Measurements from ENCODE around the gene BMP5.

Gene BMP5

DNA sequence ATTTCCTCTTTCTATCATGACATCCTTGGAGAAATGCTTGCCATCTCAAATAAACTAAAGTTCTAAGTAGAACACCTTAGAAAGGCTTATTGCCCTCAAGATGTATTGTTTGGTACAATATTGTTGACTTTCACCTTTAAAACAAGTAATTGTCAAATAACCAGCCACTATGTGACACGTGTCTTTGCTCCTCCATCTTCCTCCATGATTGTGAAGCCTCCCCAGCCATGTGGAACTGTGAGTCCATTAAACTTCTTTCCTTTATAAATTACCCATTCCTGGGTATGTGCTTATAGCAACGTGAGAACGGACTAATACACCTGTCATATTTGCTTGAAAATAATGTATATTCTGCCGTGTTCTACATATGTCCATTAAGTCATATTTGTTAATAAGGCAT is 126.5 kb downstream of the BMP5 start:
- TF ChIP-seq GABPA (IDR thresholded peaks at IDR 0.05; ENCODE audit: low read depth), result no peak
- TF ChIP-seq SPI1 (IDR thresholded peaks at IDR 0.05; ENCODE audit: borderline replicate concordance, low read depth), result no peak
- TF ChIP-seq, protein P1, sequence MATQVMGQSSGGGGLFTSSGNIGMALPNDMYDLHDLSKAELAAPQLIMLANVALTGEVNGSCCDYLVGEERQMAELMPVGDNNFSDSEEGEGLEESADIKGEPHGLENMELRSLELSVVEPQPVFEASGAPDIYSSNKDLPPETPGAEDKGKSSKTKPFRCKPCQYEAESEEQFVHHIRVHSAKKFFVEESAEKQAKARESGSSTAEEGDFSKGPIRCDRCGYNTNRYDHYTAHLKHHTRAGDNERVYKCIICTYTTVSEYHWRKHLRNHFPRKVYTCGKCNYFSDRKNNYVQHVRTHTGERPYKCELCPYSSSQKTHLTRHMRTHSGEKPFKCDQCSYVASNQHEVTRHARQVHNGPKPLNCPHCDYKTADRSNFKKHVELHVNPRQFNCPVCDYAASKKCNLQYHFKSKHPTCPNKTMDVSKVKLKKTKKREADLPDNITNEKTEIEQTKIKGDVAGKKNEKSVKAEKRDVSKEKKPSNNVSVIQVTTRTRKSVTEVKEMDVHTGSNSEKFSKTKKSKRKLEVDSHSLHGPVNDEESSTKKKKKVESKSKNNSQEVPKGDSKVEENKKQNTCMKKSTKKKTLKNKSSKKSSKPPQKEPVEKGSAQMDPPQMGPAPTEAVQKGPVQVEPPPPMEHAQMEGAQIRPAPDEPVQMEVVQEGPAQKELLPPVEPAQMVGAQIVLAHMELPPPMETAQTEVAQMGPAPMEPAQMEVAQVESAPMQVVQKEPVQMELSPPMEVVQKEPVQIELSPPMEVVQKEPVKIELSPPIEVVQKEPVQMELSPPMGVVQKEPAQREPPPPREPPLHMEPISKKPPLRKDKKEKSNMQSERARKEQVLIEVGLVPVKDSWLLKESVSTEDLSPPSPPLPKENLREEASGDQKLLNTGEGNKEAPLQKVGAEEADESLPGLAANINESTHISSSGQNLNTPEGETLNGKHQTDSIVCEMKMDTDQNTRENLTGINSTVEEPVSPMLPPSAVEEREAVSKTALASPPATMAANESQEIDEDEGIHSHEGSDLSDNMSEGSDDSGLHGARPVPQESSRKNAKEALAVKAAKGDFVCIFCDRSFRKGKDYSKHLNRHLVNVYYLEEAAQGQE (IDR thresholded peaks at IDR 0.05; ENCODE audit: insufficient replicate concordance, low read depth), result no peak
- TF ChIP-seq, protein P2, sequence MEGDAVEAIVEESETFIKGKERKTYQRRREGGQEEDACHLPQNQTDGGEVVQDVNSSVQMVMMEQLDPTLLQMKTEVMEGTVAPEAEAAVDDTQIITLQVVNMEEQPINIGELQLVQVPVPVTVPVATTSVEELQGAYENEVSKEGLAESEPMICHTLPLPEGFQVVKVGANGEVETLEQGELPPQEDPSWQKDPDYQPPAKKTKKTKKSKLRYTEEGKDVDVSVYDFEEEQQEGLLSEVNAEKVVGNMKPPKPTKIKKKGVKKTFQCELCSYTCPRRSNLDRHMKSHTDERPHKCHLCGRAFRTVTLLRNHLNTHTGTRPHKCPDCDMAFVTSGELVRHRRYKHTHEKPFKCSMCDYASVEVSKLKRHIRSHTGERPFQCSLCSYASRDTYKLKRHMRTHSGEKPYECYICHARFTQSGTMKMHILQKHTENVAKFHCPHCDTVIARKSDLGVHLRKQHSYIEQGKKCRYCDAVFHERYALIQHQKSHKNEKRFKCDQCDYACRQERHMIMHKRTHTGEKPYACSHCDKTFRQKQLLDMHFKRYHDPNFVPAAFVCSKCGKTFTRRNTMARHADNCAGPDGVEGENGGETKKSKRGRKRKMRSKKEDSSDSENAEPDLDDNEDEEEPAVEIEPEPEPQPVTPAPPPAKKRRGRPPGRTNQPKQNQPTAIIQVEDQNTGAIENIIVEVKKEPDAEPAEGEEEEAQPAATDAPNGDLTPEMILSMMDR (IDR thresholded peaks at IDR 0.05; ENCODE audit: insufficient read depth, low read length), result no peak
- TF ChIP-seq POLR2AphosphoS5 (IDR thresholded peaks at IDR 0.05; ENCODE audit: low read depth), result no peak
- H3K27ac ChIP-seq (replicated peaks), result no peak overlapping the region
- no peak overlapping the region for H3K4me3 ChIP-seq (replicated peaks; ENCODE audit: insufficient read depth, low read length)
- DNase-seq (ENCODE audit: low read depth in 1 of 2, low spot score in 1 of 2), result no peak
- no peaks in the 10 kb centered on the region for H3K27me3 ChIP-seq (ENCODE audit: insufficient read depth, poor library complexity, severe bottlenecking)

DNA sequence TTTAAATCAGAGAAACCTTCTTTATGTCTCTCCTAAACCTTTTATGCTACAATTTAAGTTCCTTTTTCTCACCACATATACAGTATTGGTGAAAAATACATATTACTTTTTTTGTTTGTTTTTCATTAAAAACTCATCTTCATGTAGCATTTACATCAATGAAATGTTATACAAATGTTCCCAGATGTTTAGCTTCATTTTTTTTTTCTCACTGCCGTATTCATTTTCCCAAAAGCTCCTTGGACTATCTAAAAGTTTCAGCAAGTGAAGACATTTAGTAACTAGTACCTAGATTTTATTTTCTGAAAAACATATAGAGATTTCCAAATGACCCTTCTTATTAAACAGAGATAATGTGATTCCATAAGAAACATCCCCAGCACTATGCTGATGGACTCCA is 128.9 kb downstream of the BMP5 start:
- Histone ChIP-seq H3K27me3 (ENCODE audit: insufficient read depth, poor library complexity, severe bottlenecking) (no peaks in the 10 kb centered on the region), H3K27ac (replicated peaks) (no peak overlapping the region), H3K4me3 (replicated peaks; ENCODE audit: insufficient read depth, low read length) (no peak overlapping the region)
- DNase-seq (ENCODE audit: low read depth in 1 of 2, low spot score in 1 of 2), result no peak
- TF ChIP-seq, protein P2 (IDR thresholded peaks at IDR 0.05; ENCODE audit: insufficient read depth, low read length), result no peak
- TF ChIP-seq SPI1 (IDR thresholded peaks at IDR 0.05; ENCODE audit: borderline replicate concordance, low read depth), result no peak
- TF ChIP-seq GABPA (IDR thresholded peaks at IDR 0.05; ENCODE audit: low read depth), result no peak
- TF ChIP-seq POLR2AphosphoS5 (IDR thresholded peaks at IDR 0.05; ENCODE audit: low read depth), result no peak
- TF ChIP-seq, protein P1 (IDR thresholded peaks at IDR 0.05; ENCODE audit: insufficient replicate concordance, low read depth), result no peak

DNA sequence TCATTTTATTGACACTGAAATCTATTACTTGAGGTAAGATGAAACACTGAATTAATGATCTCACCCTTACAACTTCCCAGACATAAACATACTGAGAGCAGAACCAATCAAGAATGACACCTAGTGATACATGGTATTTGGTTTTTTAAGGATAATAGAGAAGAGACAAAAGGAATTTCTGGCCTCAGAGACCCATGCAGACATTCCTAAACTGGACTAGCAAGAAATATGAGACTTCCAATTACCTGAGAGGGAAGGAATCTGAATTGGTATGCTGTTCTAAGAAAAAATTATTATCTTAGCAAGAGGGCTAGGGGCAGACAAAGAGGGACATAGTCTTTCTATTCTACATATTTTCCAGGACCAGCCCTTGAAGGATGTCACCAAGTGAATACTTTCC is 141.1 kb downstream of the BMP5 start:
- no peak for DNase-seq (ENCODE audit: low read depth in 1 of 2, low spot score in 1 of 2)
- Histone ChIP-seq H3K4me3 (replicated peaks; ENCODE audit: insufficient read depth, low read length) (no peak overlapping the region), H3K27ac (replicated peaks) (no peak overlapping the region), H3K27me3 (ENCODE audit: insufficient read depth, poor library complexity, severe bottlenecking) (no peaks in the 10 kb centered on the region)
- TF ChIP-seq, protein P2 (IDR thresholded peaks at IDR 0.05; ENCODE audit: insufficient read depth, low read length), result no peak
- TF ChIP-seq GABPA (IDR thresholded peaks at IDR 0.05; ENCODE audit: low read depth), result no peak
- no peak for TF ChIP-seq POLR2AphosphoS5 (IDR thresholded peaks at IDR 0.05; ENCODE audit: low read depth)

DNA sequence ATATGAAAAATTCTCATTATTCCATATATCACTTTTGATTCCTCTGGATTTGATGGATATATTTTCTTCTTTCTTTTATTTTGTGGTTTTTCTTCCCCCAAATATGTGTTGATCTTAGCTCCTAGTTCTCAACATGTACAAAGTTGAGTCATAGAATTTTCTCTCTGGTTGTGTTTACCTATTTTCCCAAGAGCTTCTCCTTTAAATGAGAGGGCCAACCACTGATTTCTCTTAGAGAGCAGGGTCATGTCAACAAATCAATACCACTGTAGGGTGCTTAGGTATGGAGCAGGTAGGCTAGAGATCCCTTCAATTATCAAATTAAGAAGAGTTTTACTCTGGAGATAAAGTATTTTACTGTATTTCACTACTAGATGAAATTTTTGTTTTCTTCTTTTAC is 145.7 kb downstream of the BMP5 start:
- TF ChIP-seq, protein P2 (IDR thresholded peaks at IDR 0.05; ENCODE audit: insufficient read depth, low read length), result no peak
- TF ChIP-seq, protein P1 (IDR thresholded peaks at IDR 0.05; ENCODE audit: insufficient replicate concordance, low read depth), result no peak
- TF ChIP-seq GABPA (IDR thresholded peaks at IDR 0.05; ENCODE audit: low read depth) (no peak), POLR2AphosphoS5 (IDR thresholded peaks at IDR 0.05; ENCODE audit: low read depth) (no peak), SPI1 (IDR thresholded peaks at IDR 0.05; ENCODE audit: borderline replicate concordance, low read depth) (no peak)
- Histone ChIP-seq H3K4me3 (replicated peaks; ENCODE audit: insufficient read depth, low read length) (no peak overlapping the region), H3K27ac (replicated peaks) (no peak overlapping the region), H3K27me3 (ENCODE audit: insufficient read depth, poor library complexity, severe bottlenecking) (no peaks in the 10 kb centered on the region)
- DNase-seq (ENCODE audit: low read depth in 1 of 2, low spot score in 1 of 2), result no peak
